Kidney (tissue), 14 donors: ENCODE results near the gene WIZ. TPM values are rescaled to one million over a fixed set of nuclear protein-coding genes. Genes with fewer than 3 reads are reported as not detected.
A peak's percentile ranks its signal among the peaks of the same experiment; 100 is the strongest.

Experiments
- DNase-seq, 5 donors: peaks; one replicate each; pipeline ENCODE4 v3.0.0-alpha.2; 2013 to 2020
- FAIRE-seq: peaks from 2 replicates; lab custom pipeline; 2012; peaks lifted over from hg19 to GRCh38; lab: Jason Lieb, UNC
- H3K27ac ChIP-seq, 2 donors: one replicate each; pipeline ENCODE4 v1.7.0; 2013; ENCODE audit warnings: low read depth in 2 of 2, low read length in 2 of 2, inconsistent platforms in 1 of 2
- H3K27me3 ChIP-seq: one replicate; pipeline ENCODE4 v1.7.1; 2013; ENCODE audit warnings: low read length, inconsistent platforms; ENCODE audit not compliant: control insufficient read depth, insufficient read depth
- H3K36me3 ChIP-seq, 3 donors: one replicate each; pipeline versions ENCODE4 v1.7.0 to v1.7.1; 2013; ENCODE audit warnings: low read length in 3 of 3, control low read depth in 1 of 3, inconsistent platforms in 1 of 3; ENCODE audit not compliant: insufficient read depth in 3 of 3, control insufficient read depth in 2 of 3
- H3K4me1 ChIP-seq, 3 donors: one replicate each; pipeline versions ENCODE4 v1.7.0 to v1.7.1; 2013; ENCODE audit warnings: low read length in 3 of 3, inconsistent platforms in 1 of 3, low read depth in 1 of 3; ENCODE audit not compliant: control insufficient read depth in 2 of 3, insufficient read depth in 2 of 3
- H3K4me3 ChIP-seq, 3 donors: one replicate each; pipeline versions ENCODE4 v1.7.0 to v1.8.1; 2013; ENCODE audit warnings: low read length in 3 of 3, control low read depth in 1 of 3, inconsistent platforms in 1 of 3
- H3K9ac ChIP-seq, 3 donors: one replicate each; pipeline versions ENCODE4 v1.7.0 to v1.7.1; 2013; ENCODE audit warnings: low read length in 3 of 3, control low read depth in 1 of 3, inconsistent platforms in 1 of 3
- H3K9me3 ChIP-seq, 3 donors: one replicate each; pipeline versions ENCODE4 v1.7.0 to v1.7.1; 2013; ENCODE audit warnings: low read length in 3 of 3, control low read depth in 1 of 3, inconsistent platforms in 1 of 3; ENCODE audit not compliant: control insufficient read depth in 2 of 3, insufficient read depth in 1 of 3
- CTCF ChIP-seq: IDR thresholded peaks from 3 replicates; pipeline ENCODE4 v1.5.1; 2012; ENCODE audit warnings: mild to moderate bottlenecking, moderate library complexity, borderline replicate concordance; ENCODE audit not compliant: insufficient read depth; ENCODE audit errors: extremely low read depth
- intact Hi-C: fragments of 100-400 bp; cut with DNase I; formaldehyde crosslinking; loops from one replicate; pipeline ENCODE4 v1.11.1; 2022
- polyA plus RNA-seq: library from polyadenylated mRNA; stranded (reverse); fragments of 350-450 nt; fragmentation: Illumina TruSeq; extraction: RNeasy Lipid Tissue Mini Kit (QIAGEN cat#74804); gene quantifications from one replicate; pipeline ENCODE4 v1.2.3, GENCODE V29; 2014; ENCODE audit warnings: low read depth, low replicate concordance; ENCODE audit not compliant: insufficient read depth
- total RNA-seq: library from RNA; stranded (reverse); fragmentation: NEBNext Ultra II Directional; extraction: Animal tissue kit (Norgen Biotek cat#: 25700); gene quantifications from one replicate; pipeline ENCODE4 v1.2.1, GENCODE V29; 2021
- donor health status: control.
- donor health status: control.
- donor health status: control.
- donor health status: control.
- donor health status: control.
- donor health status: DM: yes; HTN: yes; CAD: no.
- donor health status: Normal renal cell carcinoma (clear cell type).

The WIZ gene
- total and polyA plus RNA-seq, 2 donors from 2014 or later: 15.4 to 37.1 TPM

- TF ChIP-seq CTCF: no peak
- Histone ChIP-seq H3K9ac (no peak overlapping the region), H3K4me3 (no peak overlapping the region), H3K27me3 (no peaks in the 10 kb centered on the region), H3K36me3 (peaks cover 5 to 11% (median 10%) of the 10 kb centered on the region in 3 donors), H3K4me1 (peaks cover 0 to 10% (median 7%) of the 10 kb centered on the region in 3 donors), H3K27ac (no peak overlapping the region), H3K9me3 (no peaks in the 10 kb centered on the region)
- DNase-seq: no peak
- intact Hi-C loops: no loop called here
- no peak for FAIRE-seq
These were observed 28.0 kb downstream of the WIZ start for GRCh38 chr19:15421721-15422260.

GRCh38 chr19:15421136-15421695, 28.5 kb downstream of the WIZ start:
- H3K4me3 ChIP-seq: no peak overlapping the region
- H3K36me3 ChIP-seq: peaks cover 4 to 7% (median 5%) of the 10 kb centered on the region in 3 donors
- H3K27ac ChIP-seq: no peak overlapping the region
- DNase-seq (no peak), FAIRE-seq (no peak)
- peaks cover 0 to 16% (median 13%) of the 10 kb centered on the region in 3 donors for H3K4me1 ChIP-seq
- no peak overlapping the region for H3K9ac ChIP-seq
- intact Hi-C loops: no loop called here
- no peaks in the 10 kb centered on the region for H3K27me3 ChIP-seq
- no peaks in the 10 kb centered on the region for H3K9me3 ChIP-seq
- TF ChIP-seq CTCF: no peak

- H3K4me3 ChIP-seq: peak overlapping the region; percentile 57 to 93 (median 67)
- no peak for DNase-seq
- H3K4me1 ChIP-seq: peaks cover 0 to 18% (median 14%) of the 10 kb centered on the region in 3 donors
- no peaks in the 10 kb centered on the region for H3K27me3 ChIP-seq
- no peak for FAIRE-seq
- intact Hi-C loops: no loop called here
- no peak for TF ChIP-seq CTCF
- peak overlapping the region in 2 of 3 donors; percentile 11 to 60 for H3K9ac ChIP-seq
- H3K36me3 ChIP-seq: peaks cover 0 to 5% (median 3%) of the 10 kb centered on the region in 3 donors
- peak overlapping the region in 1 of 2 donors; percentile 10 for H3K27ac ChIP-seq
- H3K9me3 ChIP-seq: no peaks in the 10 kb centered on the region
These were observed 30.2 kb downstream of the WIZ start for GRCh38 chr19:15419413-15420025.
